Measurements from ENCODE around the gene SLC25A21.

Gene SLC25A21

GRCh38 chr14:36845356-36846012 lies 326.9 kb downstream of the SLC25A21 start:
- H3K79me2 ChIP-seq (ENCODE audit: insufficient read depth, low read length), result no peaks in the 10 kb centered on the region
- no peak overlapping the region for H3K27ac ChIP-seq (ENCODE audit: low read depth, low read length)
- no peaks in the 10 kb centered on the region for H3K36me3 ChIP-seq (ENCODE audit: low read length)
- H2AFZ ChIP-seq (ENCODE audit: low read depth, low read length, severe bottlenecking), result no peak overlapping the region
- no peaks in the 10 kb centered on the region for H4K20me1 ChIP-seq (ENCODE audit: low read depth, low read length)
- no peak for TF ChIP-seq CTCF (IDR thresholded peaks at IDR 0.05; ENCODE audit: insufficient read depth, low read length, poor library complexity, severe bottlenecking)
- no peak overlapping the region for H3K4me3 ChIP-seq (ENCODE audit: insufficient read depth, low read length, poor library complexity, severe bottlenecking)
- H3F3A ChIP-seq (ENCODE audit: insufficient read depth), result no peaks in the 10 kb centered on the region
- no peak overlapping the region for H3K9ac ChIP-seq (ENCODE audit: low read length)
- no peaks in the 10 kb centered on the region for H3K9me3 ChIP-seq (ENCODE audit: insufficient read depth, low read length)
- H3K27me3 ChIP-seq (ENCODE audit: low read length), result no peaks in the 10 kb centered on the region
- no peaks in the 10 kb centered on the region for H3K9me2 ChIP-seq (replicated peaks; ENCODE audit: insufficient read depth, low read length)
- H3K4me2 ChIP-seq (ENCODE audit: low read depth, low read length, poor library complexity, severe bottlenecking), result no peak overlapping the region

- TF ChIP-seq EZH2phosphoT487 (conservative IDR thresholded peaks at IDR 0.05; ENCODE audit: low read length), result no peak
- no peak for TF ChIP-seq CTCF (IDR thresholded peaks at IDR 0.05; ENCODE audit: insufficient read depth, low read length, poor library complexity, severe bottlenecking)
- Histone ChIP-seq H3K4me3 (ENCODE audit: insufficient read depth, low read length, poor library complexity, severe bottlenecking) (no peak overlapping the region), H3K79me2 (ENCODE audit: insufficient read depth, low read length) (no peaks in the 10 kb centered on the region), H3K36me3 (ENCODE audit: low read length) (no peaks in the 10 kb centered on the region), H2AFZ (ENCODE audit: low read depth, low read length, severe bottlenecking) (no peak overlapping the region), H3F3A (ENCODE audit: insufficient read depth) (no peaks in the 10 kb centered on the region), H3K9me2 (replicated peaks; ENCODE audit: insufficient read depth, low read length) (no peaks in the 10 kb centered on the region), H4K20me1 (ENCODE audit: low read depth, low read length) (no peaks in the 10 kb centered on the region), H3K27ac (ENCODE audit: low read depth, low read length) (no peak overlapping the region), H3K27me3 (ENCODE audit: low read length) (no peaks in the 10 kb centered on the region), H3K9me3 (ENCODE audit: insufficient read depth, low read length) (no peaks in the 10 kb centered on the region), H3K4me2 (ENCODE audit: low read depth, low read length, poor library complexity, severe bottlenecking) (no peak overlapping the region), H3K9ac (ENCODE audit: low read length) (no peak overlapping the region)
These were observed 327.8 kb downstream of the SLC25A21 start for GRCh38 chr14:36844443-36845195.

- H3K9me3 ChIP-seq (ENCODE audit: insufficient read depth, low read length), result no peaks in the 10 kb centered on the region
- no peaks in the 10 kb centered on the region for H3K36me3 ChIP-seq (ENCODE audit: low read length)
- no peaks in the 10 kb centered on the region for H3K9me2 ChIP-seq (replicated peaks; ENCODE audit: insufficient read depth, low read length)
- no peaks in the 10 kb centered on the region for H3K79me2 ChIP-seq (ENCODE audit: insufficient read depth, low read length)
- no peaks in the 10 kb centered on the region for H3K27me3 ChIP-seq (ENCODE audit: low read length)
- H3K27ac ChIP-seq (ENCODE audit: low read depth, low read length), result no peak overlapping the region
- H3K4me2 ChIP-seq (ENCODE audit: low read depth, low read length, poor library complexity, severe bottlenecking), result no peak overlapping the region
- H3K9ac ChIP-seq (ENCODE audit: low read length), result no peak overlapping the region
- H3F3A ChIP-seq (ENCODE audit: insufficient read depth), result no peaks in the 10 kb centered on the region
- H4K20me1 ChIP-seq (ENCODE audit: low read depth, low read length), result no peaks in the 10 kb centered on the region
- TF ChIP-seq EZH2phosphoT487 (conservative IDR thresholded peaks at IDR 0.05; ENCODE audit: low read length) (no peak), CTCF (IDR thresholded peaks at IDR 0.05; ENCODE audit: insufficient read depth, low read length, poor library complexity, severe bottlenecking) (no peak)
- no peak overlapping the region for H3K4me3 ChIP-seq (ENCODE audit: insufficient read depth, low read length, poor library complexity, severe bottlenecking)
- H2AFZ ChIP-seq (ENCODE audit: low read depth, low read length, severe bottlenecking), result no peak overlapping the region
These were observed 329.0 kb downstream of the SLC25A21 start for GRCh38 chr14:36843410-36843809.

All from SU-DHL-6 (cell line).